ENCODE measurements around the gene LY6G5B. TPM values are rescaled to one million over a fixed set of nuclear protein-coding genes. Genes with fewer than 3 reads are reported as not detected.
A peak's percentile ranks its signal among the peaks of the same experiment; 100 is the strongest.

LY6G5B gene
- total RNA-seq, 4 donors from 2014 or later = 2.4 to 21.3 (median 10.3) TPM

DNA sequence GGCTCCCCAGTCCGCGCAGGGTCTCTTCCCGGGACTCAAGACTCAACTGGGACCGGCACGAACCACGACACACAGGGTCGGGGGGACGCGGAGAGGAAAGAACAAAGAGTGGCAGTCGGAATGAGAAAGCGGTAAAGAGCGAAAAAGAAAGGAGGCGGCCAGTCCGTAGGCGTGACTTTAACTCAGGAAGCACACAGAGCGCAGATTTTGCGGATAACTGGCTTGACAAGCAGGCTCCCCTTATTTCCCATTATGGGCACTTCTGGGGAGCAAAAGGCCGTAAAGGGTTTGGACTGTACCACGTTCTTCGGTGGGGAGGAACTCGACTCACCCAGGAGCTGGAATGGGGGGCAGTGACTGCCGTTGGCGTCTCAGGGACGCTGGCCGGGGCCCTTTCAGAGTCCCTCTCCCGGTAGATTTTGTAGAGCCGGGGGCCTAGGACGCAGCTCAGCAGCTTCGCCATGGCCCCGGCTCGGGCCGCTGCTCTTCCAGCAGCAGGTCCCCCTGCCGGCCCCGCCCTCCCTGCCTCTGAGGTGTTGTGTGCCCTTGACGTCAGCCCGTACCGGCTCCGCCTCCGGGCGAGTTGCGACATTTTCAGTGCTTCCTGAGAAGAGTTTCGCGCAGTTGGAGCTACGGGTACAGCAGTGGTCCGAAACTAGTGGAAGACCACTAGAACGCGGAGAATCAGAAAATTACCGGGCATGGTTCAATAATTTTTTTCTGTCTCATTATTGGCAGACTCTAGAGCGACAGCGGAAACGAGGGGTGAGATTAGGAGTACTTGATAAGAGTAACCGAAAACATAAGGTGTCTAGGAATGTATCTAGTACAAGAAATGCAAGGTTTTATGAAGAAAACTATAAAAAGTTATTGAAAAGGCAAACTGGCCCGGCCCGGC is 33.3 kb downstream of the LY6G5B start, which contains the start of gene ABHD16A:
Gene ABHD16A, minus strand, starts transcription at position 506 of the 898 bp plus-strand sequence. Its CDS starts 43 bp downstream, at position 463.
- no peaks in the 10 kb centered on the region for H3K27me3 ChIP-seq
- peak; percentile 99 for DNase-seq
- peaks cover 17 to 27% (median 21%) of the 10 kb centered on the region in 4 donors for H3K4me1 ChIP-seq
- intact Hi-C loops (cut with DNase I; ENCODE audit: low total_unique reads) = no loop called here
- no peaks in the 10 kb centered on the region for H3K9me3 ChIP-seq
- peak within 1 kb of the TSS; percentile 66 to 99 (median 91) for H3K4me3 ChIP-seq
- peaks cover 0 to 5% (median 0%) of the 10 kb centered on the region in 4 donors for H3K36me3 ChIP-seq
- peak; percentile 98 for TF ChIP-seq POLR2A (IDR thresholded peaks at IDR 0.05)
- TF ChIP-seq EP300 (IDR thresholded peaks at IDR 0.05; ENCODE audit: low read depth) = no peak
- peak; percentile 98 to 99 (median 98) for TF ChIP-seq POLR2AphosphoS5 (IDR thresholded peaks at IDR 0.05)
- peak in 2 of 5 experiments; percentile 29 to 41 for TF ChIP-seq CTCF (IDR thresholded peaks at IDR 0.05)
- peak within 1 kb of the TSS; percentile 98 to 100 (median 99) for H3K27ac ChIP-seq
- in situ Hi-C loops (cut with MboI; ENCODE audit: low pct_ligation_motif_present in 1 of 4, low pct_unique_long_range_greater_than_20kb in 1 of 4, low sequenced_read_pairs in 3 of 4) = no loop called here
- 0 to 1% methylated on average over 4 to 36 of the region's 54 CpGs for WGBS, 2 donors (ENCODE audit: low coverage in 1 of 2)

- Histone ChIP-seq H3K36me3 (no peaks in the 10 kb centered on the region), H3K4me1 (peaks cover 14 to 26% (median 19%) of the 10 kb centered on the region in 4 donors), H3K27ac (no peak overlapping the region), H3K4me3 (no peak overlapping the region), H3K9me3 (no peaks in the 10 kb centered on the region), H3K27me3 (no peaks in the 10 kb centered on the region)
- in situ Hi-C loops (cut with MboI; ENCODE audit: low pct_ligation_motif_present in 1 of 4, low pct_unique_long_range_greater_than_20kb in 1 of 4, low sequenced_read_pairs in 3 of 4) = no loop called here
- DNase-seq = no peak
- 90 to 91% methylated on average over 5 to 6 of the region's 6 CpGs for WGBS, 2 donors (ENCODE audit: low coverage in 1 of 2)
- TF ChIP-seq POLR2A (IDR thresholded peaks at IDR 0.05) = no peak
- intact Hi-C loops (cut with DNase I; ENCODE audit: low total_unique reads) = no loop called here
These were observed 36.2 kb downstream of the LY6G5B start for GRCh38 chr6:31705931-31706330.

GRCh38 chr6:31706599-31706998 is 36.8 kb downstream of the LY6G5B start, which contains the start of gene LY6G6F:
LY6G6F (plus strand) TSS chr6:31706866; CDS start chr6:31706907, 41 bp downstream.
- Histone ChIP-seq H3K27me3 (no peaks in the 10 kb centered on the region), H3K36me3 (no peaks in the 10 kb centered on the region), H3K9me3 (no peaks in the 10 kb centered on the region), H3K4me3 (no peak within 1 kb of the TSS), H3K27ac (no peak within 1 kb of the TSS), H3K4me1 (peaks cover 7 to 22% (median 17%) of the 10 kb centered on the region in 4 donors)
- 70 to 100% methylated on average over 1 to 3 of the region's 3 CpGs for WGBS, 2 donors (ENCODE audit: low coverage in 1 of 2)
- no peak for TF ChIP-seq EP300 (IDR thresholded peaks at IDR 0.05; ENCODE audit: low read depth)
- no peak for TF ChIP-seq POLR2A (IDR thresholded peaks at IDR 0.05)
- TF ChIP-seq CTCF (IDR thresholded peaks at IDR 0.05) = no peak
- TF ChIP-seq POLR2AphosphoS5 (IDR thresholded peaks at IDR 0.05) = no peak
- intact Hi-C loops (cut with DNase I; ENCODE audit: low total_unique reads) = no loop called here
- in situ Hi-C loops (cut with MboI; ENCODE audit: low pct_ligation_motif_present in 1 of 4, low pct_unique_long_range_greater_than_20kb in 1 of 4, low sequenced_read_pairs in 3 of 4) = no loop called here
- DNase-seq = no peak

GRCh38 chr6:31707701-31708100 is 37.9 kb downstream of the LY6G5B start:
- DNase-seq = no peak
- WGBS, 2 donors (ENCODE audit: low coverage in 1 of 2) = 86 to 100% methylated on average over 3 to 10 of the region's 10 CpGs
- peaks cover 0 to 15% (median 9%) of the 10 kb centered on the region in 4 donors for H3K4me1 ChIP-seq
- TF ChIP-seq POLR2AphosphoS5 (IDR thresholded peaks at IDR 0.05) = no peak
- no peak for TF ChIP-seq EP300 (IDR thresholded peaks at IDR 0.05; ENCODE audit: low read depth)
- no peak for TF ChIP-seq CTCF (IDR thresholded peaks at IDR 0.05)
- no peak overlapping the region for H3K27ac ChIP-seq
- no peaks in the 10 kb centered on the region for H3K9me3 ChIP-seq
- intact Hi-C loops (cut with DNase I; ENCODE audit: low total_unique reads) (no loop called here), in situ Hi-C loops (cut with MboI; ENCODE audit: low pct_ligation_motif_present in 1 of 4, low pct_unique_long_range_greater_than_20kb in 1 of 4, low sequenced_read_pairs in 3 of 4) (no loop called here)
- H3K4me3 ChIP-seq = no peak overlapping the region
- H3K36me3 ChIP-seq = no peaks in the 10 kb centered on the region
- no peaks in the 10 kb centered on the region for H3K27me3 ChIP-seq
